K562 (cell line): ENCODE measurements around the gene TTC21A. TPM values are rescaled to one million over a fixed set of nuclear protein-coding genes. Genes with fewer than 3 reads are reported as not detected.

ENCODE experiments used
- ATAC-seq: fragments of 200-7000 bp; cut with Tn5 transposase; 3 replicates; pipeline ENCODE4 v1.9.1; 2020; ENCODE audit warnings: moderate library complexity
- BruUV-seq: library from RNA; stranded (reverse); fragments of 400-500 nt; replicated peaks from 2 replicates; lab custom pipeline; 2021; lab: Mats Ljungman, UMichigan
- CTCF ChIA-PET: fragments of 300-600 bp; formaldehyde crosslinking; extraction: SDS; loops from one replicate; lab custom pipeline; 2021; ENCODE audit warnings: low intra/inter-chr PET ratio; lab: Yijun Ruan, JAX
- POLR2A ChIA-PET: fragments of 300-600, 350-650 bp; sonication (Branson Sonifier 250); formaldehyde crosslinking; extraction: SDS; loops from one replicate; lab custom pipeline; 2021; ENCODE audit warnings: antibody characterized with exemption, inconsistent platforms; lab: Yijun Ruan, JAX
- DNase-seq, 4 experiments: peaks; one replicate each; pipeline versions ENCODE4 v3.0.0 to v3.0.0-alpha.2; 2011 to 2018; ENCODE audit warnings: low spot score in 3 of 4, mixed read lengths in 3 of 4; ENCODE audit errors: extremely low read depth in 1 of 4
- FAIRE-seq: peaks from 2 replicates; lab custom pipeline; 2011; peaks lifted over from hg19 to GRCh38; lab: Jason Lieb, UNC
- H2AFZ ChIP-seq: 2 replicates; pipeline ENCODE4 v1.6.0; 2011; ENCODE audit warnings: low read depth, low read length, control low read depth, inconsistent platforms
- H3K27ac ChIP-seq: fragments of 200-600 bp; 3 replicates; pipeline ENCODE4 v1.8.0; 2011; ENCODE audit warnings: low read depth, mild to moderate bottlenecking, control low read depth, inconsistent platforms, low read length, moderate library complexity, mixed read lengths; ENCODE audit errors: extremely low read depth
- H3K27me3 ChIP-seq, 2 experiments: fragments of 300-600 bp in 1 of 2; 2 replicates in 1 of 2; 3 replicates in 1 of 2; pipeline versions ENCODE4 v1.6.0 to v1.8.0; 2011; ENCODE audit warnings: inconsistent platforms in 2 of 2, low read length in 2 of 2, mild to moderate bottlenecking in 1 of 2, mixed read lengths in 1 of 2, moderate library complexity in 1 of 2; ENCODE audit not compliant: control insufficient read depth in 2 of 2, insufficient read depth in 2 of 2
- H3K36me3 ChIP-seq: fragments of 300-600 bp; 3 replicates; pipeline ENCODE4 v1.8.0; 2011; ENCODE audit warnings: mild to moderate bottlenecking, low read length, inconsistent platforms; ENCODE audit not compliant: control insufficient read depth, insufficient read depth
- H3K4me1 ChIP-seq, 2 experiments: fragments of 200-600 bp in 1 of 2; replicated peaks in 1 of 2; 2 replicates in 1 of 2; 3 replicates in 1 of 2; pipeline versions ENCODE4 v1.5.1 to v1.8.0; 2011; ENCODE audit warnings: inconsistent platforms in 2 of 2, low read length in 2 of 2, mild to moderate bottlenecking in 1 of 2, mixed read lengths in 1 of 2, moderate library complexity in 1 of 2; ENCODE audit not compliant: control insufficient read depth in 2 of 2, insufficient read depth in 2 of 2
- H3K4me2 ChIP-seq: 2 replicates; pipeline ENCODE4 v1.6.1; 2011; ENCODE audit warnings: low read length, control low read depth, inconsistent platforms, mixed read lengths; ENCODE audit not compliant: insufficient read depth
- H3K4me3 ChIP-seq: fragments of 200-600 bp; sonication (generic), shearing (Covaris generic); 2 replicates; pipeline ENCODE4 v1.5.1; 2016; ENCODE audit warnings: control low read depth, inconsistent platforms
- H3K79me2 ChIP-seq: fragments of 200-600 bp; 3 replicates; pipeline ENCODE4 v1.8.0; 2011; ENCODE audit warnings: low read length, inconsistent platforms; ENCODE audit not compliant: control insufficient read depth, insufficient read depth
- H3K9ac ChIP-seq, 2 experiments: 2 replicates each; pipeline versions ENCODE4 v1.6.0 to v1.6.1; 2011; ENCODE audit warnings: low read depth in 2 of 2, low read length in 2 of 2, control low read depth in 1 of 2, inconsistent platforms in 1 of 2, mild to moderate bottlenecking in 1 of 2, mixed read lengths in 1 of 2; ENCODE audit not compliant: insufficient read depth in 1 of 2
- H3K9me1 ChIP-seq: one replicate; pipeline ENCODE4 v1.6.0; 2011; ENCODE audit warnings: inconsistent platforms, mild to moderate bottlenecking, low read length, moderate library complexity; ENCODE audit not compliant: control insufficient read depth, insufficient read depth
- H3K9me3 ChIP-seq: replicated peaks from 2 replicates; pipeline ENCODE4 v1.5.1; 2011; ENCODE audit warnings: low read depth, low read length, inconsistent platforms; ENCODE audit not compliant: control insufficient read depth, insufficient read depth
- H4K20me1 ChIP-seq: replicated peaks from 2 replicates; pipeline ENCODE4 v1.6.1; 2011; ENCODE audit warnings: low read length, inconsistent platforms, mixed read lengths; ENCODE audit not compliant: control insufficient read depth, insufficient read depth
- BHLHE40 ChIP-seq: IDR thresholded peaks from 2 replicates; pipeline ENCODE4 v1.6.1; 2011; ENCODE audit warnings: low read length, improper control_type of control experiment
- BRF1 ChIP-seq: IDR thresholded peaks from 3 replicates; pipeline ENCODE4 v1.6.1; 2011; ENCODE audit warnings: borderline replicate concordance, mild to moderate bottlenecking; ENCODE audit not compliant: insufficient read length; ENCODE audit errors: extremely low read depth
- E2F3 ChIP-seq: fragments of 250-450 bp; sonication (Bioruptor Pico); IDR thresholded peaks from 2 replicates; pipeline ENCODE4 v1.4.0; 2020; ENCODE audit warnings: mild to moderate bottlenecking
- ETV6 ChIP-seq, 3 experiments: fragments of 150-350 bp in 1 of 3; sonication (generic) in 1 of 3; formaldehyde crosslinking in 1 of 3; IDR thresholded peaks; 2 replicates each; pipeline versions ENCODE4 v1.6.1 to v1.8.0; 2014 to 2022; ENCODE audit warnings: borderline replicate concordance in 2 of 3, low read depth in 2 of 3, antibody characterized with exemption in 1 of 3, low read length in 1 of 3, mild to moderate bottlenecking in 1 of 3, missing genetic modification reagents in 1 of 3
- FOXP1 ChIP-seq: sonication (generic); formaldehyde crosslinking; IDR thresholded peaks from 2 replicates; pipeline ENCODE4 v1.8.0; 2022; ENCODE audit warnings: mild to moderate bottlenecking, missing genetic modification reagents
- GMEB1 ChIP-seq: fragments of 250-450 bp; sonication (Bioruptor Pico); IDR thresholded peaks from 2 replicates; pipeline ENCODE4 v1.4.0; 2020; ENCODE audit warnings: mild to moderate bottlenecking
- MTF1 ChIP-seq: fragments of 250-450 bp; sonication (Bioruptor Pico); IDR thresholded peaks from 2 replicates; pipeline ENCODE4 v1.9.0; 2021; ENCODE audit warnings: moderate library complexity, mild to moderate bottlenecking, inconsistent platforms, borderline replicate concordance
- PRMT5 ChIP-seq: sonication (generic); formaldehyde crosslinking; IDR thresholded peaks from 2 replicates; pipeline ENCODE4 v1.5.0; 2020; ENCODE audit warnings: missing genetic modification reagents
- PRPF4 ChIP-seq: fragments of 200-400 bp; formaldehyde crosslinking; IDR thresholded peaks from one replicate; pipeline ENCODE4 v1.6.1; 2017; ENCODE audit warnings: low read length, low read depth, mild to moderate bottlenecking; ENCODE audit not compliant: insufficient read depth, poor library complexity, severe bottlenecking
- RBM14 ChIP-seq: fragments of 200-400 bp; formaldehyde crosslinking; IDR thresholded peaks from 2 replicates; pipeline ENCODE4 v1.6.1; 2018; ENCODE audit warnings: low read depth, mild to moderate bottlenecking, low read length, moderate library complexity, borderline replicate concordance; ENCODE audit not compliant: insufficient read depth
- TAL1 ChIP-seq: fragments of 450-650 bp; IDR thresholded peaks from 2 replicates; pipeline ENCODE4 v1.6.1; 2016; ENCODE audit warnings: mild to moderate bottlenecking
- ZFP30 ChIP-seq: fragments of 250-450 bp; sonication (Bioruptor Pico); IDR thresholded peaks from 2 replicates; pipeline ENCODE4 v1.8.0; 2022; ENCODE audit warnings: moderate library complexity, mild to moderate bottlenecking, inconsistent platforms, borderline replicate concordance
- ZNF24 ChIP-seq: fragments of 450-650 bp; IDR thresholded peaks from 2 replicates; pipeline ENCODE4 v1.6.1; 2016
- ZNF57 ChIP-seq: fragments of 450-650 bp; formaldehyde crosslinking; IDR thresholded peaks from 2 replicates; pipeline ENCODE4 v1.4.0; 2020; ENCODE audit warnings: mild to moderate bottlenecking, moderate library complexity
- WGBS: fragments of 100-300 bp; shearing (Covaris generic); methylation state at CpG from one replicate; pipeline ENCODE4 v1.1.6; 2016; ENCODE audit warnings: low coverage, mixed read lengths; ENCODE audit not compliant: insufficient coverage; ENCODE audit errors: missing lambda C conversion rate; 5-methylcytosine and 5-hydroxymethylcytosine counted together
- in situ Hi-C: fragments of 300-500 bp; cut with MboI; formaldehyde crosslinking; loops from 4 replicates; pipeline ENCODE4 v1.15.0; 2018; ENCODE audit warnings: inconsistent platforms, mixed read lengths
- intact Hi-C: fragments of 100-400 bp; cut with micrococcal nuclease; formaldehyde crosslinking; loops from 2 replicates; pipeline ENCODE4 v1.14.2; 2022
- polyA plus RNA-seq, 8 experiments: library from polyadenylated mRNA; depleted of rRNA in 4 of 8; stranded (reverse) in 5 of 8; unstranded in 3 of 8; fragments of >200 nt; fragmentation: Nextera tagmentation in 2 of 8; fragmentation: Illumina TruSeq in 1 of 8; extraction: Ambion mirVana in 2 of 8; extraction: Trizol in 1 of 8; gene quantifications; 2 replicates each; pipeline versions ENCODE4 v1.2.1 to v1.2.3, GENCODE V29; 2011 to 2014; ENCODE audit warnings: inconsistent platforms in 1 of 8, missing spikeins in 1 of 8
- total RNA-seq, 7 experiments: library from RNA; depleted of rRNA in 6 of 7; stranded (reverse); fragments of >200 nt in 6 of 7; fragmentation: Illumina TruSeq in 2 of 7; extraction: Trizol in 2 of 7; gene quantifications; 2 replicates each; pipeline versions ENCODE4 v1.2.1 to v1.2.3, GENCODE V29; 2011 to 2021; ENCODE audit warnings: low replicate concordance in 1 of 7
- TF ChIP-seq, protein P1 (sequence below): sonication (generic); formaldehyde crosslinking; IDR thresholded peaks from 2 replicates; pipeline ENCODE4 v1.9.0; 2022; ENCODE audit warnings: mild to moderate bottlenecking, missing genetic modification reagents
- TF ChIP-seq, protein P2 (sequence below): fragments of 450-650 bp; IDR thresholded peaks from 2 replicates; pipeline ENCODE4 v1.6.1; 2016; ENCODE audit warnings: low read depth, mild to moderate bottlenecking, moderate library complexity

The TTC21A gene
- total and polyA plus RNA-seq, 9 of the 15 experiments (the other 6 are each of a cell fraction or from before 2014, with no cell fraction given): 0.22 to 1.4 (median 0.70) TPM

GRCh38 chr3:39063143-39063542, 44.3 kb upstream of the TTC21A start (continued):
- TF ChIP-seq MTF1 (CRISPR knock-in tag) (no peak), PRMT5 (CRISPR knock-in tag) (no peak), ZNF24 (no peak), GMEB1 (CRISPR knock-in tag) (no peak), E2F3 (CRISPR knock-in tag) (no peak), ZFP30 (CRISPR knock-in tag) (no peak)
- TF ChIP-seq, protein P1, sequence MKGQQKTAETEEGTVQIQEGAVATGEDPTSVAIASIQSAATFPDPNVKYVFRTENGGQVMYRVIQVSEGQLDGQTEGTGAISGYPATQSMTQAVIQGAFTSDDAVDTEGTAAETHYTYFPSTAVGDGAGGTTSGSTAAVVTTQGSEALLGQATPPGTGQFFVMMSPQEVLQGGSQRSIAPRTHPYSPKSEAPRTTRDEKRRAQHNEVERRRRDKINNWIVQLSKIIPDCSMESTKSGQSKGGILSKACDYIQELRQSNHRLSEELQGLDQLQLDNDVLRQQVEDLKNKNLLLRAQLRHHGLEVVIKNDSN (CRISPR knock-in tag): no peak

- Histone ChIP-seq H3K4me1 (no peaks in the 10 kb centered on the region; a peak in 1 of 5 replicates), H3K9me3 (no peaks in the 10 kb centered on the region), H3K9me1 (no peaks in the 10 kb centered on the region)
- ATAC-seq: no peak
- TF ChIP-seq PRPF4: no peak
- TF ChIP-seq TAL1: no peak
- no peak for TF ChIP-seq BHLHE40
- no peak for TF ChIP-seq FOXP1 (CRISPR knock-in tag)
- no peak for TF ChIP-seq ETV6 (IDR thresholded peaks at IDR 0.05; ENCODE audit: borderline replicate concordance in 1 of 2, low read depth in 2 of 2, low read length in 1 of 2)
- no peak for TF ChIP-seq ETV6 (CRISPR knock-in tag; IDR thresholded peaks at IDR 0.05; ENCODE audit: borderline replicate concordance)
- TF ChIP-seq, protein P2, sequence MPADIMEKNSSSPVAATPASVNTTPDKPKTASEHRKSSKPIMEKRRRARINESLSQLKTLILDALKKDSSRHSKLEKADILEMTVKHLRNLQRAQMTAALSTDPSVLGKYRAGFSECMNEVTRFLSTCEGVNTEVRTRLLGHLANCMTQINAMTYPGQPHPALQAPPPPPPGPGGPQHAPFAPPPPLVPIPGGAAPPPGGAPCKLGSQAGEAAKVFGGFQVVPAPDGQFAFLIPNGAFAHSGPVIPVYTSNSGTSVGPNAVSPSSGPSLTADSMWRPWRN: no peak
- no peak for TF ChIP-seq BRF1
- TF ChIP-seq RBM14: no peak
- TF ChIP-seq ZNF57: no peak
- TF ChIP-seq, all 486 proteins: peak for 0
- FAIRE-seq: no peak
- H3K79me2 ChIP-seq: peaks cover 10% of the 10 kb centered on the region
- no peaks in the 10 kb centered on the region for H3K27me3 ChIP-seq
- no peak overlapping the region for H2AFZ ChIP-seq
- BruUV-seq: no TSS peak
- ChIA-PET CTCF (interaction anchor here (0.5 kb wide), 1 partner anchor 443 kb away, joined by 3 read pairs; no protein-coding TSS in a partner anchor), POLR2A (no interaction called here)
- H3K27ac ChIP-seq: no peak overlapping the region; the same call in 2 of the 3 replicates
- no peak overlapping the region for H3K9ac ChIP-seq
- WGBS: 100% methylated on average over 1 of the region's 1 CpG
- H3K4me2 ChIP-seq: no peak overlapping the region
- 0 out of 2 replicates have a peak, but pooled peaks cover 5% of the 10 kb centered on the region for H4K20me1 ChIP-seq
- intact Hi-C loops (no loop called here), in situ Hi-C loops (no loop called here)
- H3K36me3 ChIP-seq: peaks cover 26% of the 10 kb centered on the region
- DNase-seq: no peak
- no peak overlapping the region for H3K4me3 ChIP-seq
Measured at GRCh38 chr3:39064646-39065045, 42.8 kb upstream of the TTC21A start.
